IPS-NIHi11 (cell line): ENCODE results near the gene C1orf210.

ENCODE experiments used
- DNase-seq: peaks from one replicate; pipeline ENCODE4 v3.0.0; 2012; ENCODE audit warnings: mixed read lengths, low spot score

The C1orf210 gene

DNA sequence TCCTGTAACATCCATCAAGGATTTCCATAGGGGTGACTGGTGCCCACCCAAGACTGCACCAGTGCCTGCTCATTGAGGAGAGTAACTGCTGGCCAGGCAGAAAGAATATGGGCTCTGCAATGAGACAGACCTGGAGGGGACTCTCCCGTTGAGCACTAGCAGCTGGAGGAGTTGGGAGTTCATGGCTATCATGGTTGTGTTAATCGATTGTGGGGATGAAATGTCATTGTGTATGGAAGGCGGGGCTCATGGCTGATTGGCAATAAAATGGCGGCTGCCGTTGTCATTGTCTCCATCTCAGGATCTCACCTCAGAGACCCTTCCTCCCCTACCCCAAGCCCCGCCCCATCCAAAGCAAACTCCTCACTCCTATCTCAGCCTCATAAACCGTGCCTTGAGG, 11.7 kb downstream of the C1orf210 start:
- DNase-seq, result no peak

DNA sequence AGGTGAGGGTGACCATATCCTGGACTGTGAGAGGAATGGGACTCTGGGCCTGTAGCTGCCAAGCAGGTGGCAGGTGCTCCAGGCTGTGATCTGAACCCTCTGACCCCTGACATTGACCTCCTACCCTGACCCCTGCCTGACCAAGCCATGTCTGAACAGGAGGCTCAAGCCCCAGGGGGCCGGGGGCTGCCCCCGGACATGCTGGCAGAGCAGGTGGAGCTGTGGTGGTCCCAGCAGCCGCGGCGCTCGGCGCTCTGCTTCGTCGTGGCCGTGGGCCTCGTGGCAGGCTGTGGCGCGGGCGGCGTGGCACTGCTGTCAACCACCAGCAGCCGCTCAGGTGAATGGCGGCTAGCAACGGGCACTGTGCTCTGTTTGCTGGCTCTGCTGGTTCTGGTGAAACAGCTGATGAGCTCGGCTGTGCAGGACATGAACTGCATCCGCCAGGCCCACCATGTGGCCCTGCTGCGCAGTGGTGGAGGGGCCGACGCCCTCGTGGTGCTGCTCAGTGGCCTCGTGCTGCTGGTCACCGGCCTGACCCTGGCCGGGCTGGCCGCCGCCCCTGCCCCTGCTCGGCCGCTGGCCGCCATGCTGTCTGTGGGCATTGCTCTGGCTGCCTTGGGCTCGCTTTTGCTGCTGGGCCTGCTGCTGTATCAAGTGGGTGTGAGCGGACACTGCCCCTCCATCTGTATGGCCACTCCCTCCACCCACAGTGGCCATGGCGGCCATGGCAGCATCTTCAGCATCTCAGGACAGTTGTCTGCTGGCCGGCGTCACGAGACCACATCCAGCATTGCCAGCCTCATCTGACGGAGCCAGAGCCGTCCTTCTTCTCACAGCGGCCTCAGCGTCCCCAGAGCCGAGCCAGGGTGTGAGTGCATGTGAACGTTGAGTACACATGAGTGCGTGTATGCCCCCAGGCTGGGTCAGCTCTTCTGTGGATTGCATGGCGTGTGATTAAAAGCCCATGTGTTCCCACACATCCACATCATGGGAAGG, 12.5 kb downstream of the C1orf210 start:
- DNase-seq, result no peak

DNA sequence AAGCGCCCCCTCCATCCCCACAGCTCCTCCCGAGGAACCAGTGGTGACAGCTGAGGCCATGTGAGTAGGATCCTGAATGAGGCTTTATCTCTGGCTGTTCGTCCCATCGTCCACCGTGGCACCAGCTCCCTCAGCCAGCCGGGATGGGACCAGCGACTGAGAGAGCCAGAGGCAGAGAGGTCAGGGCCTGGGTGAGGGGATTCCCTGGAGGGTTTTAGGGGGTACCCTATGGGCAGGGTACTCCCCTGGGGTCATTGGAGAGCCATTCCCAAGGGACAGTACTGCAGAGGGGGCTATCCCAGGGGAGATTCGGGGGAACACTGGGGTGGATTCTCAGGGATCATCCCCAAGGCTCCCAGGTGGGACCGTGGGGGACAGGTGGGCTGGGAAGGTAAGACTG, 13.2 kb downstream of the C1orf210 start:
- no peak for DNase-seq

DNA sequence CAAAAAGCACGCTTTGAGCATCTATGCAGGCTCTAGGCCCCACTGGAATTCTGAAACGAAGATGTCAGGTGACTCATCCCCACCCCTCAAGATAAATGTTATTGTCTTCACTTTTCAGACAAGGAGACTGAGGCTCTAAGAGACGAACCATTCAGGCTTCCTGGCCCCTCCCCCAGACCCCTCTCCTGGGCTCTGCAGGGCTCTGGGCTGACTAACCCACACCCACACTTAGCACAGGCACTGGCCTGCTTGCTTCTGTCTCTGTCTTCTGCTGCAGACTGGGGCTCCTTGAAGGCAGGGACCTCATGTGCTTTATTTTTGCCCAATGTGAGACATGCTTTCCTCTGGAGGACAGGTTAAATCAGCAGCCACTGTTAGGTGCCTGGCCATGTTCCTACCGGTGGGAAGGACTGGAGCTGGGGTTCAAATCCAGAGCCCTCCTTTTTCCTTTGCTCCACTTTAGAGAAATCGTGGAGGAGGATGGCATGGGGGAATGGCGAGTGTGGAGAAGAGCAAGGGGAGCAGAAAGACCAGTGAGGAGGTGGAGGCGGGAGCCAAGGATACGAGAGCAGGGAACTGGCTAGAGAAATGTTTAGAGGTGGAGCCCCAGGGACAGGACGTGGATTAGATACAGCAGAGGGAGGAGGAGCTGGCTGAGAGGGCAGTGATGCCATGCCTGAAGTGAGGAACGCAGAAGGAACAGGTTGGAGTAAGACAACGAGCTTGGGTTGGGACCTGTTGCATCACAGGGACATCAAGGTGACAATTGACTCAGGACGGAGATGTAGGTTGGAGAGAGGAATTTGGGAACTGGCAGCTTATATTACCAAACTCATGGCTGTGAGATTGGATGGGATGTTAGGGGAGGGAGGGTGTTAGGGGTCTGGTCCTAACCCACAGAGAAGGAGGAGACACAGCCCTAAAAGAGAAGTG, 13.9 kb downstream of the C1orf210 start:
- peak; percentile 52 for DNase-seq

DNA sequence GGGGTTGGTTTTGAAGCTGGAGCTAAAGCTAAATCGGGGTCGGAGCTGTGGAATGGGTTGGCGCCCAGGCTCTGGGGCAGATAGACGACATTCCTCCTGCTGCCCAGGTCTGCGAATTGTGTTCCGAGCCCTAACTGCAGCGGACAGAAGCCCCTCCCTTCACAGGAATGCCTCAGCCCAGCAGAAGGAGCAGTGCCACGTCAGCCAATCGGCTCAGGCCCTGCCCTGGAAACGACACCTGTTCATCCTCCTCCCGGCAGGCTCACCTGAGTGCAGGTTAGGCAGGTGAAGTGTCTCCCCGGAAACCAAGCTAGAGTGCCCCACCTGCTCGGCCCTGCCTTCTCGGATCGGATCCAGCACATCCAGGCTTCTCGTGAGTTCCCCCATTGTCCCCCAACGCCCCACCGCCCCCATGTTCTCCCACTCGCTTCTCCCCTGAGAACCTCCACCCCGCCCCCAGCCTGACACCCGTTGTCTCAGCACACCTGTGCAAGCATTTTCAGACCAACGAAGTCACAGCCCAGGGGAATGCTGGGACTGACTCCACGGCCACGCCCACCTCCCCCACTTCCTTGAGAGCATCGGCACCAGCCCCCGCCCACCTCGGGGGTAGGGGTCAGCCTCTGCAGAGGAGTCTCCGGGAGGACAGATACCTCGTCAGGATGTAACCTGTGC, 14.8 kb downstream of the C1orf210 start:
- DNase-seq, result peak; percentile 99

DNA sequence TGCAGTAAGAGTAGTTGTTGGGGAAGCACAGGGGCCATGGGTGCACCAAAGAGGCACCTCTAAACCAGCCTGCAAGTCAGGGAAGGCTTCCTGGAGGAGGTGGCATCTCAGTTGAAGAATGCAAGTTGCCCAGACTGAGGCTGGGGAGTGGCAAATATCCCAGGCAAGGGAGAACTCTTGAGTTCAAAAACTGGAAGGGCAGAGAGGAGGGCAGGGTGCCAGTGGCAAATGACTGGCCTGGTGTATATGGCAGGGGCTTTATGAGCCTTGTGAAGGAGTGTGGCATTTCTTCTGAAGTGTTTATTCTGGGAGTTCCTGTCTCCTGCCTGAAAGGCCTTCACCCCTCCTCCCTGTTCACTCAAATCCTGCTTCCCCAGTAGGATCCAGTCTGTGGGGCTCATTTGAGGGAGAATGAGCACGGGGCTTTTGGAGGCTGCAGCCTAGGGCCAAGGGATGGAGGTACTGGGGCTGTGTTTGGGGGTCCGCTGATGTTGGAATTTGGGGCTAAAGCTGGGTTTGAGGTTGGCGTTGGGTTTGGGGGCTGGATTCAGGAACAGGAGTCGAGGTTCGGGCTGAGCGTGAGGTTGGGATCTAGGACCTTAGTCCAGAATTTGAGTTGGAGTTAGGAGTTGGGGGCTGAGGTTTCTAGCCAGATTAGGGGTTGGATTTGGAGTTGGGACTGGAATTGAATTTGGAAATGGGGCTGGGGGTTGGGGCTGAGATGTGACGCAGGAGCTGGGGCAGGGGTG, 15.6 kb downstream of the C1orf210 start, which contains the start of gene TMEM125:
Gene TMEM125, plus strand, starts transcription at position 357 of the 749 bp plus-strand sequence. CDS start 2,740 bp downstream, outside the sequence.
- DNase-seq, result peak; percentile 31

DNA sequence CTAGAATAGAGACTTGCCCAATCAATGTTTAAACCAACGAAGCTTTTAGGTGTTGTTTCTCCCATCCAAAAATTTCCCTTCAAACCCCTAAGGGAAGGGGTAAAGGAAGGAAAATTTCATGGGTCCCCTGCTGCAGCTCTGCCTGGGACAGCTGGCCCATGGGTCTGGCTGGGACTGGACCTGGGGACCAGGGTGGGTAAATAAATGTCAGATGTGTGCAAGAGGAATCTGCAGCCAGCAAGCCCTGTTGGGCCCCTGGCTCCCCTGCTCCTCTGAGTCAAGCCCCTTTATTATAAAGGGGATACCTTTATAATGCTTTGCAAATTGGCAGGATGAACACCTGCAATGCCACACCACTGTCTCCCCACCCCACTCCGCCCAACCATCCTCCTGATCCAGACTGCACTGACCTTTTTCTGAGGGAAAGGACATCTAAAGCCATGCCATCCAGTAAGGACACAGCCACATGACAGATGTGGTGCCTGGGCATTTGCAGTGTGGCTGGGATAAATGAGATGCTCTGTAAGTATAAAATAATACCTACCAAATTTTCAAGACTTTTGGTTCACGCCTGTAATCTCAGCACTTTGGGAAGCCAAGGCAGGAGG, 17.5 kb downstream of the C1orf210 start:
- no peak for DNase-seq

DNA sequence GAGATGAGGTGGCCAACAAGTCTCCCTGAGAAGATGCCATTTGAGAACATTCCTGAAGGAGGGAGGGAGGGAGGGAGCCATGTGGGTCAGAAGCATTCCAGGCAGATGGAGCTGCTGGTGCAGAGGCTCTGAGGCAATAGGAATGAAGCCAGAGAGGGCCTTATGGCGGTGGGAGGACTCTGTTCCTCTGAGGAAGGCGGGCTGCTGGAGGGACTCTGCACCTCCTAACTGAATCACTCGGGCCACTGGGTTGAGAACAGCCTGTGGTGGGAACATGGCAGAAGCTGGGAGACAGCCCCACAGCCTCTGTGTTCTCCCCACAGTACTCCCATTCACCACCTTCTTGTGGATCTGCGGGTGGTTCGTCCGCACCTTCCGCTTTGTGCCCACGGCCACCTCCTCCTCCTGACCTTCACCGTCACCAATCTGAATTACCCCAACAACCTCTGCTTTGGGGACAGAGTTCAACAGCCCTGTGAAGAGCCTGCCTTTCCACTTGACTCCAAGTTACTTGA, 18.0 kb downstream of the C1orf210 start:
- no peak for DNase-seq

DNA sequence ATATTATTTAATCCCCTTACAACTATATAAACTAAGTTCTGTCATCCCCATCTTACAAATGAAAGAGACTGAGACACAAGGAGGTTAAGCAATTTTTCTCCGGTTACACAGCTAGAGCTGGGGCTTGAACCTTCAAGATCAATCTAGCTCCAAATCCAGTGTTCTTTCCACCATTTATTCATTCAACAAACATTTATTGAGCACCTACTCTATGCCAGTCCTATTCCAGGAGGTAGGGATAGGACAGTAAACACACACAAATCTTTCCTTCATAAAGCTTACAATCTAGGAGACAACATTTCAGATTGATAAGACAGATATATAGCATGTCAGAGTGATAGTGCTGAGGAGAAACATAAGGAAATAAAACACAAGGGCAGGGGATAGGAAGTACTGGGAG, 18.5 kb downstream of the C1orf210 start:
- no peak for DNase-seq

DNA sequence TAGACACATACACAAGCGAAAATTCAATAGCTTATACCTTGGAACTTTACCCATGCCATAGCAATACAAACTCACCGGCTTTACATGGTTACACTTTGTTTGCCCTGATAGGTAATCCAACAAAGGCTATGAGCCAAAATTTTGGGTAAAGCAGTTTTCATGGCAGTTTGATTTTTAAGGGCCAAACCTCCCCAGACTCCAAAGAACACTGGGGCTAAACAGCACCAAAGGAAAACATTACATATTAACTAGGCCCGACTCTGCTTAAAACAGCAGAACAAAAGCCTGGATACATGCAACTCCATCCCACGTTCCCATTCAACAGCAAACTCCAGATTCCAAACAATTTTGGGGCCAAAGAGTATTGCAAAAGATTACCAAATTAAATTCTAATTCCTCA, 19.9 kb downstream of the C1orf210 start:
- DNase-seq, result no peak

DNA sequence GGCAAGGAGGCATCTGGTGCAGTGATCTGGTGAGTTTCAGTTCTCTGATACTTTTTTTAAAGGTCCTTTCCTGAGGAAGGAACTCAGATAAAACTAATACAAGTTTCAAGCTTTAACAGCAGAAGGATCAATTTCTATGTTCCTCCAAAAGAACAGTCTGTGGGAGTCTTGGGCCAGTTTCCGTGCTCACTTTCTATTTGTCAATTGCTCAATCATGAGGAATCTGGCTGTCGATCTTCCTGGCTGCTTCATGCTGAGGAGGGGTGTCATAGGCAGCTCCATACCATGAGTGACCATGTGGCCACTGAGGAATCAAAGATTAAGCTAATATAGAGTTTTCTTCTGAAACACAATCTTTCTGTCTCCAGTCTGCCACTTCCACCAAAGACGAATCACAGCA, 27.0 kb downstream of the C1orf210 start:
- no peak for DNase-seq

DNA sequence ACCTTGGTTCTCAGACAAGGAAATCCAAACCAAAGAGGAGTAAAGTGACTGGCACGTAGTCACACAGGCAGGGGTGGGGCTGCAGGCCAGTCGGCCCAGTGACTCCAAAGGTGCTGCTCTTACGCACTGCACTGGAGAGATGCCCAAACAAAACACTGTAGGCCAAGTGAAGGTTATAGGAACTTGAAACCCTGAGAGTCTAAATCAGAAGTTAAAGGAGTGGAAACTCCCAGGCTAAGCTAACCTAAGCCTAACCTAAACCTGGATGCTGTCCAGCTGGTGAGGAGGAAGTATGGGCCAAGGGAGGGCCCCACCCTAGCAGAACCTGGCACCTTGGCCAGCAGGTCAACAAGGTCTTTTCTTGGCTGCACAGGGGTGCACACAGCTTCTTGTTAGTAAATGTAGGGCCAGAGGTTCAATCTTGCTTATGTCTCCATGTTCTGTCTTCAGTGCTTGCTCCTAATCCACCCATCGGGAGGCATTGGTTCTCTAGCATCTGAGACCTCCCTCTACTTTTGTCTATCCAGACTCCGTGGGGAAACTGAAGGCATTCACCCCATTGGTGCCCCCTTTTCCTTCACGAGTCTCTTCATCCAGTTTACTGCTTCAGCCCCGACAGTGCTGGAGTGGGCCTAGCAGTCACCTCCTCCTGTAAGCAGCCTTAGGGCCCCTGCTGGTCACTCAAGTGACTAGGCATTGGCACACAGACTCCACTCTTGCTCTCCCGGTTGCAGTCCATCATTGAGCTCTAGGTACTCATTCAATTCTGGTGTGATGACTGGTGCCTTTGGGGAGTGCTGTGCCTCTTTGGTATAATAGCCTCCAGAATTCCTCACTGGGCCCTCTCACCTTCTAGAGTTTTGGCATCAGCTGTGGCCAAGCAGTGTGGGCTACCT, 28.5 kb downstream of the C1orf210 start:
- DNase-seq, result no peak

DNA sequence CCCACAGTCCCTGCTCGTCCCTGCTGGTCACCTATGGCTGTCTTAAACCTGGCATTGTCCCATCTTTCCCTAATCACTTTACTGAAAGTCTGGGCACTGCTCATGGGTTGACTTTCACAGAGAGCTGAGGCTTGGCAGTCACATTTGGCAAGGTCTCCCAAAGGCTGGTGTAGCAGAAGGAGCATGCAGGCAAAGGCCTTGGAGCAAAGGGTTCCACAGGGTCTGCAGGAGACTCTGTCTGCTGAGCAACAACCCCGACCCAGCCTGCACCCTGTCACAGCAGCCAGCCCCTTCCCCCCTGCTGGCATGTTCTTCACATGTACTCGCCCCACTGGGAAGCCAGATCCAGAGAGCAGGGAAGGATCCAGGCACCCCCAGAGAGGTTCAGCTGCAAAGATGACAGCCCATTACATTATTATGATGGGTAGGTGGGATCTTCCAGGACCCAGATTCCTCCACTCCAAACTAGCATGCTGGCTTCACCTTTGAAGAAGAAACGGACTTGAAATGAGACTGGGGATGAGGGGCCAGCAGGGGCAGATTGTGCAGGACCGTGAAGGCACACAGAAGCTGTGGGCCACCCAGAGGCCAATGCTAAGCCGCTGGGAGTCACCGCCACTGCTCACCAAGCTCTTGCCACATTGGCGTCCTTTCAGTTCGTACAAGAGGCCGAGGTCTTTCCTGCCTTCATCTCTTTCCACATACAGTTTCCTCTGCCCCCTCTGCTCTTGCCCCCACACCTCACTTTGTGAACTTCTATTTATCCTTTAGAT, 29.8 kb downstream of the C1orf210 start:
- DNase-seq, result no peak

DNA sequence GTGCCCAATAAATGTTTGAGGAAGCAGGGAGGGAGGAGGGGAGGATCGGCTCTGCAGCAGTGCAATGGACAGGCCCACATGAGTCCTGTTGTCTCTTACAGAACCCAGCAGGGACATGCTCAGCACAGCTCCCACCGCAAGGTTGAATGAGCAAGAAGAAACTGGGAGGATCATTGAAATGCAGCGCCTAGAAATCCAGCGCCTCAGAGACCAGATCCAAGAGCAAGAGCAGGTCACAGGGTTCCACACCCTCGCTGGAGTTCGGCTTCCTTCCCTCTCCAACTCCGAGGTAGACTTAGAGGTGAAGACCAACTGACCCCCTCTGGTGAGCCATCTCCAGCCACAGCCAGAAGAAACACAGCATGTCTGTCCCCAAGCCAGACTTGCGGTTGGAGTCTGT, 31.5 kb downstream of the C1orf210 start:
- DNase-seq, result no peak

DNA sequence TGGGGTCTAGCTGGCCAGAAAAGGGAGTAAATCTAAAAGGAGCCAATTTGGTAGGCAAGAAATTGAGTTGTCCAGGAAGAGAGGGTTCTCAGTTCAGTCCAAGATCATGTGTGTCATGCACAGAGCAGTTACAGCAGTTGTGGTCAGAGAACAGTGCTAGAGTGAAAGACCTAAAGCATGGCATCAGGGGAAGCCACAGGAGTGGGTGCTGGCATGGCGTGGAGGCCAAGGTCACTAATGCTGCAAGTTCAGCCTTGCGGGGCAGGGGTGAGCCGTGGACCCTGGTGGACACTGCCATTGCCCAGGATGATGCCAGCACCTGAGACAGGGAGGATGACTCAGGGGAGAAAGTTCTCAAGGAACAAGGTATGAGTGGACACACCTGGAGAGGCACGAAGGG, 32.2 kb downstream of the C1orf210 start:
- DNase-seq, result no peak

DNA sequence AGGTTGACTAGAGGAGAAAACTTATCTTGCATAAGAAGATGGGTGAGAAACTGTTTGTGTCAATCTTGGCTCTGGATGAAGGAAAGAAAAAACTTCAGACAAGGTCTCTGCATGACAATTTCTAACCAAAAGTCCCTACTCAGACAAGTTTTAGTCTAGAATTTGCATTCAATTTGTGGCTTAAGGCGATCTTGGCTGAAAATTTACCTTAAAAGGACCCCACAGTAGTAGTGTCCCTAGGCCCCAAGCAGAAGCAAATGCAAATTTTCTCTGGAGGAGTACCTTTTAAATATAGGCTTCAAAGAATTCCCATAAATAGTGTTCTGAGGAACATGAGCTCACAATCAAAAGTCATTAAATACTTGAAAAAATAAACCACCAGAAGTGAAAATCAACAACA, 33.2 kb downstream of the C1orf210 start:
- no peak for DNase-seq

DNA sequence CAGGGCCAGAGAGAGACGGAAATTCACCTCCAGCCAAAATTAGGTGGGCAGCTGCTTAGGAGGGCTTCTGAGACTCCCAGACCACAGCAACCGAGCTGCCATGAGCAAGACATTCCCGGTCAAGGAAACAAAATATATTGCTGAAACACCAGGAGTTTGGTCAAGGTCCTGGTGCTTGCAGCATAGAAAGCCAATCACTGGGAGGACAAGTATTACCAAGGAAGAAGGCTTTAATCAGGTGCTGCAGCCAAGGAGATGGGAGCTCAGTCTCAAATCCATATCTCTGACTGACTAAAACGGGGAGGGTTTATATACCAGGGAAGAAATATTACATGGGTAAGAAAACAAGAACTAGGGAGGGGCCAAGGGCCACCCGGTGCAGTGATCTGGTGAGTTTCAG, 34.4 kb downstream of the C1orf210 start:
- no peak for DNase-seq

DNA sequence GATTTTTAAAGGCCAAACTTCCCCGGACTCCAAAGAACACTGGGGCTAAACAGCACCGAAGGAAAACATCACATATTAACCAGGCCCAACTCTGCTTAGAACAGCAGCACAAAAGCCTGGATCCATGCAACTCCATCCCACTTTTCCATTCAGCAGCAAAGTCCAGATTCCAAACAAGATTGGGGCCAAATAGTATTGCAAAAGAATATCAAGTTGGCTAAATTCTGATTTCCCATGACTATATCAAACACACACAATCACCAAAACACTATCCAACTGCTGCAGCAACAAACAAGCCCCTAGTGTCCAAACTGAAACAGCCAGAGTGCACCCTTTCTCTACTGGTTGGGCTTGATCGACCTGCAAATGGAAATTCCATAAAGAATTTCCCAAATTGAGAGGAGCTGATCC, 35.0 kb downstream of the C1orf210 start:
- DNase-seq, result no peak
